A549 (cell line): ENCODE measurements around the gene KAT5. TPM values are rescaled to one million over a fixed set of nuclear protein-coding genes. Genes with fewer than 3 reads are reported as not detected.
"Not testable (repeated sequence)": the region's sequence is repeated elsewhere in the genome, so short reads cannot be mapped to it uniquely, and the experiment has no call there.

Experiments used
- ATAC-seq, 2 experiments: fragments of 200-7000 bp in 1 of 2; fragments of >200 bp in 1 of 2; cut with Nextera tagmentation in 1 of 2; cut with Tn5 transposase in 1 of 2; 3 replicates each; pipeline versions ENCODE4 v1.8.0 to v1.9.1; 2018 to 2020; ENCODE audit warnings: mild to moderate bottlenecking in 1 of 2, moderate library complexity in 1 of 2
- CTCF ChIA-PET: fragments of 300-600 bp; sonication (Branson Sonifier 250); formaldehyde crosslinking; extraction: SDS; loops from one replicate; lab custom pipeline; 2021; ENCODE audit warnings: antibody characterized with exemption, inconsistent platforms; lab: Yijun Ruan, JAX
- POLR2A ChIA-PET: fragments of 350-600 bp; formaldehyde crosslinking; extraction: SDS; loops from one replicate; lab custom pipeline; 2021; ENCODE audit warnings: antibody characterized with exemption, inconsistent platforms; lab: Yijun Ruan, JAX
- DNase-seq, 2 experiments: peaks; one replicate each; pipeline versions ENCODE4 v3.0.0 to v3.0.0-alpha.2; 2011 to 2016; ENCODE audit warnings: low read depth in 1 of 2, low spot score in 1 of 2
- FAIRE-seq: peaks from 2 replicates; lab custom pipeline; 2011; peaks lifted over from hg19 to GRCh38; lab: Jason Lieb, UNC
- H3K27ac ChIP-seq, 2 experiments: fragments of >200 bp; sonication (Bioruptor Twin); formaldehyde crosslinking; 3 replicates each; pipeline ENCODE4 v1.5.1; 2016 to 2017
- H3K4me1 ChIP-seq: fragments of >200 bp; sonication (Bioruptor Twin); formaldehyde crosslinking; 3 replicates; pipeline ENCODE4 v1.6.1; 2016
- H3K4me2 ChIP-seq: fragments of >200 bp; sonication (Bioruptor Twin); formaldehyde crosslinking; 3 replicates; pipeline ENCODE4 v1.6.1; 2016
- H3K4me3 ChIP-seq: fragments of >200 bp; sonication (Bioruptor Twin); formaldehyde crosslinking; 3 replicates; pipeline ENCODE4 v1.5.1; 2016
- H3K9me3 ChIP-seq: fragments of >200 bp; sonication (Bioruptor Twin); formaldehyde crosslinking; 3 replicates; pipeline ENCODE4 v1.6.1; 2016
- BCL3 ChIP-seq: fragments of >200 bp; sonication (Bioruptor Twin); formaldehyde crosslinking; IDR thresholded peaks from 3 replicates; pipeline ENCODE4 v1.6.1; 2016
- CHD2 ChIP-seq: fragments of 150-350 bp; IDR thresholded peaks from 2 replicates; pipeline ENCODE4 v1.6.1; 2014; ENCODE audit warnings: low read length; ENCODE audit not compliant: partially characterized antibody
- CHD4 ChIP-seq: fragments of 200-600 bp; sonication (generic); IDR thresholded peaks from 2 replicates; pipeline ENCODE4 v1.6.1; 2016; ENCODE audit warnings: antibody characterized with exemption, mild to moderate bottlenecking, borderline replicate concordance
- ESRRA ChIP-seq: fragments of 150-350 bp; IDR thresholded peaks from 2 replicates; pipeline ENCODE4 v1.6.1; 2014; ENCODE audit warnings: mild to moderate bottlenecking, low read length, borderline replicate concordance
- FOSL2 ChIP-seq, 2 experiments: fragments of 450-650 bp in 1 of 2; fragments of >200 bp in 1 of 2; sonication (Bioruptor Twin) in 1 of 2; formaldehyde crosslinking; IDR thresholded peaks; 2 replicates each; pipeline versions ENCODE4 v1.5.0 to v1.6.1; 2016 to 2020; ENCODE audit warnings: mild to moderate bottlenecking in 1 of 2, moderate library complexity in 1 of 2
- GATA3 ChIP-seq: IDR thresholded peaks from 2 replicates; pipeline ENCODE4 v1.6.1; 2012; ENCODE audit warnings: borderline replicate concordance
- HMGXB4 ChIP-seq: fragments of 250-450 bp; sonication (Bioruptor Pico); IDR thresholded peaks from 2 replicates; pipeline ENCODE4 v1.5.0; 2021; ENCODE audit warnings: mild to moderate bottlenecking, moderate library complexity, borderline replicate concordance
- HOXB13 ChIP-seq: fragments of 250-450 bp; sonication (Bioruptor Pico); IDR thresholded peaks from 2 replicates; pipeline ENCODE4 v1.5.0; 2020; ENCODE audit warnings: low read depth, mild to moderate bottlenecking, moderate library complexity
- JUNB ChIP-seq: fragments of >200 bp; sonication (Bioruptor Twin); formaldehyde crosslinking; IDR thresholded peaks from 2 replicates; pipeline ENCODE4 v1.6.1; 2016
- KDM1A ChIP-seq: fragments of 200-600 bp; sonication (generic); IDR thresholded peaks from 2 replicates; pipeline ENCODE4 v1.6.1; 2016; ENCODE audit warnings: low read depth, mild to moderate bottlenecking
- MAFK ChIP-seq: fragments of 450-650 bp; IDR thresholded peaks from 2 replicates; pipeline ENCODE4 v1.6.1; 2014; ENCODE audit not compliant: partially characterized antibody
- NFE2L2 ChIP-seq: fragments of 150-350 bp; conservative IDR thresholded peaks from 2 replicates; pipeline ENCODE4 v1.6.1; 2014; ENCODE audit warnings: low read length
- RCOR1 ChIP-seq: fragments of 150-350 bp; IDR thresholded peaks from 2 replicates; pipeline ENCODE4 v1.6.1; 2014; ENCODE audit warnings: antibody characterized with exemption, low read length, low read depth
- RNF2 ChIP-seq: fragments of 200-600 bp; sonication (generic); IDR thresholded peaks from 2 replicates; pipeline ENCODE4 v1.6.1; 2016; ENCODE audit warnings: low read depth, mild to moderate bottlenecking, antibody characterized with exemption, moderate library complexity, borderline replicate concordance
- SMC3 ChIP-seq: fragments of >200 bp; sonication (Bioruptor Twin); formaldehyde crosslinking; IDR thresholded peaks from 3 replicates; pipeline ENCODE4 v1.6.1; 2018; ENCODE audit warnings: inconsistent platforms
- WGBS: methylation state at CpG from one replicate; pipeline ENCODE4 v1.1.6; 2017; ENCODE audit errors: missing lambda C conversion rate; 5-methylcytosine and 5-hydroxymethylcytosine counted together
- polyA plus RNA-seq, 4 experiments: library from polyadenylated mRNA; depleted of rRNA in 3 of 4; stranded (reverse); fragments of >200 nt; fragmentation: RNase III in 1 of 4; extraction: RNeasy Plus Mini Kit Qiagen cat#74134 plus additional on column Dnase treatment in 1 of 4; gene quantifications; 2 replicates in 3 of 4; 3 replicates in 1 of 4; pipeline ENCODE4 v1.2.3, GENCODE V29; 2011 to 2017

KAT5 gene
- polyA plus RNA-seq, 2 of the 4 experiments (the other 2 are of a cell fraction), result 25.8 to 41.2 TPM

DNA sequence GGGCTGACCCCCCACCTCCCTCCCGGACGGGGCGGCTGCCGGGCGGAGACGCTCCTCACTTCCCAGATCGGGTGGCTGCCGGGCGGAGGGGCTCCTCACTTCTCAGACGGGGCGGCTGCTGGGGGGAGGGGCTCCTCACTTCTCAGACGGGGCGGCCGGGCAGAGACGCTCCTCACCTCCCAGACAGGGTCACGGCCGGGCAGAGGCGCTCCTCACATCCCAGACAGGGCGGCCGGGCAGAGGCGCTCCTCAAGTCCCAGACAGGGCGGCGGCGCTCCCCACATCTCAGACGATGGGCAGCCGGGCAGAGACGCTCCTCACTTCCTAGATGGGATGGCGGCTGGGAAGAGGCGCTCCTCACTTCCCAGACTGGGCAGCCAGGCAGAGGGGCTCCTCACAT is 50.8 kb downstream of the KAT5 start:
- ATAC-seq, H3K27ac ChIP-seq, CTCF ChIA-PET, H3K4me3 ChIP-seq, H3K9me3 ChIP-seq, POLR2A ChIA-PET, FAIRE-seq, DNase-seq, H3K4me1 ChIP-seq, H3K4me2 ChIP-seq: not testable (repeated sequence)
- WGBS, result 100% methylated on average over 6 of the region's 29 CpGs

- 0 out of 3 replicates have a peak, but pooled peaks cover 3% of the 10 kb centered on the region for H3K9me3 ChIP-seq
- CTCF ChIA-PET, result interaction anchor here (1.3 to 2.0 kb wide), 3 partner anchors 12 to 19 kb away, joined by 4 to 7 read pairs (median 6); no protein-coding TSS in a partner anchor
- POLR2A ChIA-PET, result no interaction called here
- peaks cover 9% of the 10 kb centered on the region; the same call in 2 of the 3 replicates for H3K4me1 ChIP-seq
- 69% methylated on average over 5 of the region's 5 CpGs for WGBS
- no peak overlapping the region for H3K4me3 ChIP-seq
- DNase-seq (no peak), FAIRE-seq (no peak), ATAC-seq (peak; percentile 23 to 34; a peak in 3 of 6 replicates)
- no peak overlapping the region for H3K27ac ChIP-seq
- peak overlapping the region; percentile 36; the same call in 1 of the 3 replicates for H3K4me2 ChIP-seq
- TF ChIP-seq SMC3 (no peak), RCOR1 (no peak), HMGXB4 (CRISPR knock-in tag) (no peak), GATA3 (no peak), CHD4 (no peak), FOSL2 (IDR thresholded peaks at IDR 0.05) (no peak), FOSL2 (CRISPR knock-in tag; IDR thresholded peaks at IDR 0.05) (no peak), CHD2 (no peak), BCL3 (no peak), ESRRA (no peak), KDM1A (no peak), JUNB (no peak), RNF2 (no peak), HOXB13 (CRISPR knock-in tag) (no peak)
These were observed 52.4 kb downstream of the KAT5 start for GRCh38 chr11:65764434-65764833.

GRCh38 chr11:65766535-65766934 is 54.5 kb downstream of the KAT5 start:
- Histone ChIP-seq H3K4me2 (no peak overlapping the region), H3K4me1 (peaks cover 9% of the 10 kb centered on the region; the same call in 2 of the 3 replicates), H3K9me3 (0 out of 3 replicates have a peak, but pooled peaks cover 3% of the 10 kb centered on the region), H3K4me3 (no peak overlapping the region), H3K27ac (no peak overlapping the region)
- CTCF ChIA-PET, result interaction anchor here (0.8 to 2.6 kb wide), 5 partner anchors 13 to 93 kb away, joined by 3 to 18 read pairs (median 3); partner anchors contain the start of genes AP5B1 and MUS81
- TF ChIP-seq HMGXB4 (CRISPR knock-in tag) (no peak), MAFK (peak; percentile 15), NFE2L2 (no peak)
- DNase-seq (no peak), FAIRE-seq (no peak), ATAC-seq (no peak)
- POLR2A ChIA-PET, result no interaction called here
- WGBS, result 64% methylated on average over 7 of the region's 7 CpGs
